Activated T-helper 1 cell treated with Interleukin-2 at 50 U/mL for 16 hours (primary cell): ENCODE results near the gene CLDN16.

Experiments used
- DNase-seq: peaks from one replicate; pipeline ENCODE4 v3.0.0-alpha.2; 2020; ENCODE audit warnings: low read depth

Gene CLDN16

GRCh38 chr3:190387578-190388213 is at the start of gene CLDN16:
Gene CLDN16, plus strand, starts transcription at chr3:190388163. Its CDS starts 167 bp downstream, at chr3:190388330.
- DNase-seq, result no peak

- no peak for DNase-seq
Observed at GRCh38 chr3:190338717-190339116, 49.2 kb upstream of the CLDN16 start.

DNA sequence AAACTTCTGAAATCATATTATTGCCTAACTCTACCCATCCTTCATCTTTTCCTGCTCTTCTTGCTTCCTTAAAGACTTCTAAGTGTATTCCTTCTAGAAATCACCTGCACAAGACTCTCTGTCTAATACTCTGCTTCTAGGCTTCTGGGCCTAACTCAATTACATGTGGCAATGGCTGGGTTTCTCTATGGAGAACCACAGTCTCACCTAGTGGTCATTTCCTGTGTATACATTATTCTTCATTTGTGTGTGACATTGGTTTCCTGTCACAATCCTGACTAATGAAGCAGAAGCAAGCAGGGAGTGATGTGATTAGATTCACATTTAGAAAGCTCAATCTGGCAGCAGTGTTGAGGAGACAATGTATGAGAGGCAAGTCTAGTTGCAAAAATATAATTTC is 48.8 kb upstream of the CLDN16 start:
- DNase-seq, result no peak

- DNase-seq, result no peak
Observed at GRCh38 chr3:190340071-190340470, 47.9 kb upstream of the CLDN16 start.

GRCh38 chr3:190345027-190345821 is 42.7 kb upstream of the CLDN16 start:
- DNase-seq, result no peak

- DNase-seq, result no peak
Observed at GRCh38 chr3:190345878-190346277, 42.1 kb upstream of the CLDN16 start.

- DNase-seq, result no peak
Observed at GRCh38 chr3:190346541-190346940, 41.4 kb upstream of the CLDN16 start.

GRCh38 chr3:190352861-190353457 is 35.0 kb upstream of the CLDN16 start:
- no peak for DNase-seq

- DNase-seq, result no peak
Observed at GRCh38 chr3:190356246-190356645, 31.7 kb upstream of the CLDN16 start.

DNA sequence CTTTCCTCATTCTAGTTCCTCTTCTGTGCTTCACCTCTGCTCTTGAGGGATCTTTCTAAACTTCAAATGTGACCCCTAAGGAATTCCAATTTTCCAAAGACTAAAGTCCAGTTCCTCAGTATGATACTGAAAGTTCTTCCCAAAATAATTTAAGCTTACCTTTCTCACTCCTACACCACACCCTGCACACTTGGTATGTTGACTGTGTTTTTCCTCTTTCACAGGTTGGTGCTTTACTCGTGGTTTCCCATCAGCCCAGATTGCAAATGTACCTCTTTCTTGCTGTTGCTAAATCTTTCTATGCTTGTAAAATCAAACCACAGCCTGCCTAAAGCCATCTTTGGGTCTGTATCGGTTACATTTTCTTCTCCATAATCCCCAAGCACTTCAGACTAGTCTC is 30.5 kb upstream of the CLDN16 start:
- no peak for DNase-seq

- DNase-seq, result no peak
Observed at GRCh38 chr3:190359813-190360212, 28.1 kb upstream of the CLDN16 start.

GRCh38 chr3:190360228-190360627 is 27.7 kb upstream of the CLDN16 start:
- no peak for DNase-seq

GRCh38 chr3:190361791-190362190 is 26.2 kb upstream of the CLDN16 start:
- DNase-seq, result no peak

DNA sequence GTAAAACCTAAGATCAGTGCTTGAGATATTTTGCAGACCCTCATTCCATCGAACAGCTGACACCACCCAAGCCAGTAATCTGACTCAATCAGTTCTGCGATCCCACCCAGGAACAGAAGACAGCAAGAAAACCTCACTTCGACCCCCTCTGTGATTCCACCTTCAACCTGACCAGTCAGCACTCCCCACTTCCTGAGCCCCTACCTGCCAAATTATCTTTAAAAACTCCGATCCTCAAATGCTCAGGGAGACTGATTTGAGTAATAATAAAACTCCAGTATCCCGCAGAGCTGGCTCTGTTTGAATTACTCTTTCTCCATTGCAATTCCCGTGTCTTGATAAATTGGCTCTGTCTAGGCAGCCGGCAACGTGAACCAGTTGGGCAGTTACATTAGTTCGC is 25.7 kb upstream of the CLDN16 start:
- no peak for DNase-seq

- no peak for DNase-seq
Observed at GRCh38 chr3:190366133-190366532, 21.8 kb upstream of the CLDN16 start.

GRCh38 chr3:190368881-190369280 is 19.1 kb upstream of the CLDN16 start:
- no peak for DNase-seq

DNA sequence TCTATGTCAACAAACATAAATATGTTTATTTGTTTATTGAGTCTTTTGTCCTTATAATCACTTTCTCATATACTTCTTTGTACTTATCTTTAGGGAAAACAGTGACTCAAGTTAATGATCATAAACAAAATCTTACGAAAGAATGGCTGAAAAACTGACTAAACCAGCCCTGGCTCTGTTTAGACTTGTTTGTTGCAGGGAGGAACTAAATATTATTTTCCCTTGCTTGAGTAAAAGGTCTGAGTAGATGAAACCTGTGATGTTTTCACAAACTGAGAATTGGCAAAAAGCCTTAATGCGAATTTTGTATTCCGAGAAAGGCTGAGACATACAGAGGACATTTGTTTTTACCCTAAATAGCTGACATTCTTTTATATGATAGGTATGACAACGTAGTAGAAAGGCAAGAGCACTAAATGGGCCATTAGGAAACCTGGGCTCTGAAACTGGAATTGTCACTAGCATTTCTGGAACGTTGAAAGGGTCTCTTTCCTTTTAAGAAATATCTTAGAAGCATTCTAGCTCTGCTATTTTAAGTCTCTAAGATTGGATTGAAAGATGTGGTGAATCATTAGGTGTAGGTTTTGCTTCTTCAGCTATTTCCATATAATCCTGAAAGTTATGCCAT is 18.2 kb upstream of the CLDN16 start:
- DNase-seq, result no peak

DNA sequence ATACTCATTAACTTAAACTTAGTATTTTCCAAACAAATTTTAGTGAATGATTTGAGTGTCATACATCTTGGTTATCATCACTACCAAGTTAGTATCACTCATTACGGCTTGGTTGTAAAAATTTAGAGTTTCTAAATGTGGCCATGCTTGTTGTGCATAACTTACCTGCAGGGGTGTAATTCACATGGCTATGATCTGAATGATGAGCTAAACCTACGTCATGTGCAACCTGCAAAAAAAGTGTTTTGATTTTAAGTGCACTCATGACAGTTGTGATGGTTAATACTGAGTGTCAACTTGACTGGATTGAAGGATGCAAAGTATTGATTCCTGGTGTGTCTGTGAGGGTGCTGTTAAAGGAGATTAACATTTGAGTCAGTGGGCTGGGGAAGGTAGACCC is 17.6 kb upstream of the CLDN16 start:
- DNase-seq, result no peak

- no peak for DNase-seq
Observed at GRCh38 chr3:190371152-190371551, 16.8 kb upstream of the CLDN16 start.

- DNase-seq, result no peak
Observed at GRCh38 chr3:190375246-190375645, 12.7 kb upstream of the CLDN16 start.

- DNase-seq, result no peak
Observed at GRCh38 chr3:190375671-190376070, 12.3 kb upstream of the CLDN16 start.

- DNase-seq, result no peak
Observed at GRCh38 chr3:190378240-190378891, 9.6 kb upstream of the CLDN16 start.
